Stimulated activated CD8-positive, alpha-beta memory T cell treated with anti-CD3 and anti-CD28 coated beads, Interleukin-4, amount 100 ng/mL, for 4 hours (primary cell): Measurements from ENCODE around the gene TMEM19.
A peak's percentile ranks its signal among the peaks of the same experiment; 100 is the strongest.

ENCODE experiments used
- DNase-seq, 2 donors: peaks; one replicate each; pipeline ENCODE4 v3.0.0-alpha.2; 2020; ENCODE audit warnings: low read depth in 2 of 2, low spot score in 1 of 2

The TMEM19 gene

GRCh38 chr12:71685914-71686657 lies at the start of gene TMEM19:
Gene TMEM19, plus strand, starts transcription at chr12:71686082. Its CDS starts 599 bp downstream, at chr12:71686681.
- peak; percentile 55 to 64 for DNase-seq

GRCh38 chr12:71636704-71637115 lies 49.2 kb upstream of the TMEM19 start:
- DNase-seq, result no peak

GRCh38 chr12:71638499-71638898 lies 47.4 kb upstream of the TMEM19 start:
- DNase-seq, result no peak

GRCh38 chr12:71639341-71639760 lies 46.5 kb upstream of the TMEM19 start:
- no peak for DNase-seq

GRCh38 chr12:71640316-71640715 lies 45.6 kb upstream of the TMEM19 start:
- no peak for DNase-seq

- DNase-seq, result no peak
Measured at GRCh38 chr12:71641390-71641789, 44.5 kb upstream of the TMEM19 start.

GRCh38 chr12:71642264-71642663 lies 43.6 kb upstream of the TMEM19 start:
- DNase-seq, result no peak

GRCh38 chr12:71645268-71645667 lies 40.6 kb upstream of the TMEM19 start:
- DNase-seq, result no peak

GRCh38 chr12:71646512-71646911 lies 39.4 kb upstream of the TMEM19 start:
- no peak for DNase-seq

- no peak for DNase-seq
Measured at GRCh38 chr12:71648537-71648936, 37.3 kb upstream of the TMEM19 start.

- no peak for DNase-seq
Measured at GRCh38 chr12:71649401-71649800, 36.5 kb upstream of the TMEM19 start.

GRCh38 chr12:71652656-71653055 lies 33.2 kb upstream of the TMEM19 start:
- DNase-seq, result no peak

- no peak for DNase-seq
Measured at GRCh38 chr12:71653137-71653536, 32.7 kb upstream of the TMEM19 start.

- no peak for DNase-seq
Measured at GRCh38 chr12:71654200-71654599, 31.7 kb upstream of the TMEM19 start.

GRCh38 chr12:71655495-71655894 lies 30.4 kb upstream of the TMEM19 start:
- DNase-seq, result no peak

GRCh38 chr12:71655907-71656306 lies 30.0 kb upstream of the TMEM19 start:
- DNase-seq, result no peak

- DNase-seq, result no peak
Measured at GRCh38 chr12:71656740-71657139, 29.1 kb upstream of the TMEM19 start.

- DNase-seq, result no peak
Measured at GRCh38 chr12:71661977-71662530, 23.8 kb upstream of the TMEM19 start.

- DNase-seq, result peak; percentile 53 to 56
Measured at GRCh38 chr12:71662849-71663560, 22.9 kb upstream of the TMEM19 start.

GRCh38 chr12:71663561-71664410 lies 22.1 kb upstream of the TMEM19 start, which contains the start of the genes THAP2 and ZFC3H1:
Gene THAP2, plus strand, starts transcription at chr12:71664301. Its CDS starts 209 bp downstream, at chr12:71664510.
Gene ZFC3H1, minus strand, starts transcription at chr12:71663848. Its CDS starts 238 bp downstream, at chr12:71663610.
- peak; percentile 69 to 86 for DNase-seq
